Measurements from ENCODE around the gene ZIC5. TPM values are rescaled to one million over a fixed set of nuclear protein-coding genes. Genes with fewer than 3 reads are reported as not detected.

Gene ZIC5
- total RNA-seq, 4 donors from 2014 or later: not detected

- H3K27ac ChIP-seq: no peak overlapping the region
- no peak overlapping the region for H3K4me3 ChIP-seq
- H3K36me3 ChIP-seq: no peaks in the 10 kb centered on the region
- no peaks in the 10 kb centered on the region for H3K9me3 ChIP-seq
- intact Hi-C loops (cut with DNase I; ENCODE audit: low total_unique reads): no loop called here
- H3K27me3 ChIP-seq: no peaks in the 10 kb centered on the region
- no peaks in the 10 kb centered on the region for H3K4me1 ChIP-seq
- TF ChIP-seq CTCF (IDR thresholded peaks at IDR 0.05): no peak
- no peak for TF ChIP-seq POLR2A (IDR thresholded peaks at IDR 0.05)
- no peak for DNase-seq
Observed at GRCh38 chr13:99929866-99930265, 41.7 kb downstream of the ZIC5 start.

- Histone ChIP-seq H3K27me3 (no peaks in the 10 kb centered on the region), H3K4me1 (no peaks in the 10 kb centered on the region), H3K27ac (no peak overlapping the region), H3K9me3 (no peaks in the 10 kb centered on the region), H3K4me3 (no peak overlapping the region), H3K36me3 (no peaks in the 10 kb centered on the region)
- no peak for DNase-seq
- no peak for TF ChIP-seq CTCF (IDR thresholded peaks at IDR 0.05)
- no peak for TF ChIP-seq POLR2A (IDR thresholded peaks at IDR 0.05)
- intact Hi-C loops (cut with DNase I; ENCODE audit: low total_unique reads): no loop called here
Observed at GRCh38 chr13:99926014-99926731, 45.4 kb downstream of the ZIC5 start.

- TF ChIP-seq CTCF (IDR thresholded peaks at IDR 0.05) (no peak), POLR2A (IDR thresholded peaks at IDR 0.05) (no peak)
- Histone ChIP-seq H3K4me3 (no peak overlapping the region), H3K36me3 (no peaks in the 10 kb centered on the region), H3K27ac (no peak overlapping the region), H3K9me3 (no peaks in the 10 kb centered on the region), H3K4me1 (no peaks in the 10 kb centered on the region), H3K27me3 (no peaks in the 10 kb centered on the region)
- DNase-seq: no peak
- intact Hi-C loops (cut with DNase I; ENCODE audit: low total_unique reads): no loop called here
Observed at GRCh38 chr13:99923877-99924582, 47.5 kb downstream of the ZIC5 start.

- no peak overlapping the region for H3K27ac ChIP-seq
- DNase-seq: no peak
- no peaks in the 10 kb centered on the region for H3K27me3 ChIP-seq
- intact Hi-C loops (cut with DNase I; ENCODE audit: low total_unique reads): no loop called here
- H3K9me3 ChIP-seq: no peaks in the 10 kb centered on the region
- H3K4me1 ChIP-seq: no peaks in the 10 kb centered on the region
- no peak overlapping the region for H3K4me3 ChIP-seq
- no peaks in the 10 kb centered on the region for H3K36me3 ChIP-seq
- no peak for TF ChIP-seq POLR2A (IDR thresholded peaks at IDR 0.05)
- no peak for TF ChIP-seq CTCF (IDR thresholded peaks at IDR 0.05)
Observed at GRCh38 chr13:99922631-99923404, 48.7 kb downstream of the ZIC5 start.

- H3K4me1 ChIP-seq: no peaks in the 10 kb centered on the region
- H3K36me3 ChIP-seq: no peaks in the 10 kb centered on the region
- no peaks in the 10 kb centered on the region for H3K9me3 ChIP-seq
- H3K27me3 ChIP-seq: no peaks in the 10 kb centered on the region
- no peak for TF ChIP-seq CTCF (IDR thresholded peaks at IDR 0.05)
- TF ChIP-seq POLR2A (IDR thresholded peaks at IDR 0.05): no peak
- no peak overlapping the region for H3K27ac ChIP-seq
- no peak overlapping the region for H3K4me3 ChIP-seq
- intact Hi-C loops (cut with DNase I; ENCODE audit: low total_unique reads): loop anchor here (10.0 kb wide), 1 partner anchor 596 kb away; no protein-coding TSS in a partner anchor
- no peak for DNase-seq
Observed at GRCh38 chr13:99919132-99919531, 52.4 kb downstream of the ZIC5 start.

All from uterus (tissue), 4 donors.